ENCODE measurements around the gene HS3ST3A1. TPM values are rescaled to one million over a fixed set of nuclear protein-coding genes. Genes with fewer than 3 reads are reported as not detected.

Gene HS3ST3A1
- not detected for polyA plus RNA-seq (2012; ENCODE audit: low read depth, missing spikeins)

DNA sequence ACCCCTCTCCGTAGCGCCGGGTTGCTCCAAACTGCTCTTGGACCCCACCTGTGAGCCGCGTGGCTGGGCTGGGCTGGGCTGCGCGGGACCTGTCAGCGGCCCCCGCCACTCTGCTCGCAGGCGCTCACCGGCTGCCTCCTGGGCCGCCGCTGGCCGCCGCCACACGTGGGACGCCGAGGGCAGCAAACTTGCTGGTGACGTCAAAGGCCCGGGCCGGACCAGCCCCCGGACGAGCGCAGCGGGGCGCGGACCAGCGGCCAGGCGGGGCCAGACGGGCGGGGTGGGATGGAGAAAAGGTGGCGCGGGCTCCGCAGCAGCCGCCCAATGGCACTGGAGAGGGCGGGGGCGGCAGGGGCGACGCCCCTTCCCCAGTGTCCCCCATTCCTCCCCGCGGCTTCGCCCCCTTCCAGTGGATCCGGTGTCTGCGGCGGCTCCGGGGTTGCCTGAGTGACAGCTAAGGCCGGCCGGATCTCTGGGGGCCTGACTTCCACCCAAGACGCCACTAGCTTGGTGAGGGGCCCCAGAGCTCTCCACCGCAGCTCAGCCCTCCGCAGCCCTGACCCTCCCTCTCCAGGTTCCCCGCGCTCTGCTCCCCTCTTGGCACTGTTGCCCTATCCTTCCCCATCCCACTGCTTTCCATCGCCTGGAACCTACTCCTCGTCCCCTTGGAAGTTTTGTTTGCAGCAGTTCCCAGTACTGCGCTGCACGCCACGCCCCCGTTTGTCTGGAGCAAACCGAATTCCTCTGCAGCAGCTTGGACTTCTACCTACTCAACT is at the start of gene HS3ST3A1:
TSS of gene HS3ST3A1 (minus strand) at position 154 of the 776 bp plus-strand sequence. CDS start 800 bp downstream, outside the sequence.
- TF ChIP-seq POU2F2 (IDR thresholded peaks at IDR 0.05; ENCODE audit: low read depth, low read length) (no peak), POLR2A (IDR thresholded peaks at IDR 0.05; ENCODE audit: low read depth, low read length) (no peak), PAX5 (IDR thresholded peaks at IDR 0.05; ENCODE audit: insufficient read depth, low read length, severe bottlenecking) (no peak), POLR2AphosphoS5 (IDR thresholded peaks at IDR 0.05; ENCODE audit: low read depth, low read length) (no peak), SPI1 (IDR thresholded peaks at IDR 0.05; ENCODE audit: low read depth, low read length) (no peak), TAF1 (IDR thresholded peaks at IDR 0.05; ENCODE audit: low read depth, low read length) (no peak)
- FAIRE-seq (no peak), DNase-seq (ENCODE audit: insufficient read length, low spot score) (peak; percentile 8)

- DNase-seq (ENCODE audit: insufficient read length, low spot score), result no peak
- TF ChIP-seq TAF1 (IDR thresholded peaks at IDR 0.05; ENCODE audit: low read depth, low read length) (no peak), SPI1 (IDR thresholded peaks at IDR 0.05; ENCODE audit: low read depth, low read length) (no peak), POLR2A (IDR thresholded peaks at IDR 0.05; ENCODE audit: low read depth, low read length) (no peak), POU2F2 (IDR thresholded peaks at IDR 0.05; ENCODE audit: low read depth, low read length) (no peak), POLR2AphosphoS5 (IDR thresholded peaks at IDR 0.05; ENCODE audit: low read depth, low read length) (no peak), PAX5 (IDR thresholded peaks at IDR 0.05; ENCODE audit: insufficient read depth, low read length, severe bottlenecking) (no peak)
- FAIRE-seq, result no peak
These were observed 48.5 kb upstream of the HS3ST3A1 start for GRCh38 chr17:13650096-13650675.

GRCh38 chr17:13647543-13648021 is 45.9 kb upstream of the HS3ST3A1 start:
- no peak for DNase-seq (ENCODE audit: insufficient read length, low spot score)
- no peak for FAIRE-seq
- TF ChIP-seq TAF1 (IDR thresholded peaks at IDR 0.05; ENCODE audit: low read depth, low read length) (no peak), PAX5 (IDR thresholded peaks at IDR 0.05; ENCODE audit: insufficient read depth, low read length, severe bottlenecking) (no peak), SPI1 (IDR thresholded peaks at IDR 0.05; ENCODE audit: low read depth, low read length) (no peak)

- FAIRE-seq (no peak), DNase-seq (ENCODE audit: insufficient read length, low spot score) (no peak)
- TF ChIP-seq SPI1 (IDR thresholded peaks at IDR 0.05; ENCODE audit: low read depth, low read length), result no peak
- no peak for TF ChIP-seq PAX5 (IDR thresholded peaks at IDR 0.05; ENCODE audit: insufficient read depth, low read length, severe bottlenecking)
- TF ChIP-seq POLR2AphosphoS5 (IDR thresholded peaks at IDR 0.05; ENCODE audit: low read depth, low read length), result no peak
- no peak for TF ChIP-seq POU2F2 (IDR thresholded peaks at IDR 0.05; ENCODE audit: low read depth, low read length)
- no peak for TF ChIP-seq TAF1 (IDR thresholded peaks at IDR 0.05; ENCODE audit: low read depth, low read length)
These were observed 45.3 kb upstream of the HS3ST3A1 start for GRCh38 chr17:13646969-13647542.

DNA sequence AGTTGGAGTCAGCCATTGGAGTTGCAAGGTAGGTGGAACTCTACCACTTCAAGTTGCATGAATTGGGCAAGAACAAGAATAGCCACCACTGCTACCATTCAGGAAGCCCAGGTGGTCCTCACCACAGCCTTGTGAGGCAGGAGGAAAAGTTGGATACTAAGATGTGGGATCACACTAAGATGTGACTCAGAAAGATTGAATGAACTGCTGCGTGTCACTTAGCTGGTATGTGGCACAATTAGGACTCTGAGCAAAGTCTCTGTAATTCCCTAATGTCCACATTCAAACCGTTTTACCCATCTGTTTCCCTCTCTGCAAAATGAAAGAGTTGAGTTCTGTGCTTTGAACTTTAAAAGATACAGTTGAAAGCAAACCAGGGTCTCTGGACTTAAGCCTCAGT is 44.7 kb upstream of the HS3ST3A1 start:
- TF ChIP-seq TAF1 (IDR thresholded peaks at IDR 0.05; ENCODE audit: low read depth, low read length) (no peak), PAX5 (IDR thresholded peaks at IDR 0.05; ENCODE audit: insufficient read depth, low read length, severe bottlenecking) (no peak), SPI1 (IDR thresholded peaks at IDR 0.05; ENCODE audit: low read depth, low read length) (no peak), POLR2AphosphoS5 (IDR thresholded peaks at IDR 0.05; ENCODE audit: low read depth, low read length) (no peak)
- DNase-seq (ENCODE audit: insufficient read length, low spot score), result no peak
- no peak for FAIRE-seq

DNA sequence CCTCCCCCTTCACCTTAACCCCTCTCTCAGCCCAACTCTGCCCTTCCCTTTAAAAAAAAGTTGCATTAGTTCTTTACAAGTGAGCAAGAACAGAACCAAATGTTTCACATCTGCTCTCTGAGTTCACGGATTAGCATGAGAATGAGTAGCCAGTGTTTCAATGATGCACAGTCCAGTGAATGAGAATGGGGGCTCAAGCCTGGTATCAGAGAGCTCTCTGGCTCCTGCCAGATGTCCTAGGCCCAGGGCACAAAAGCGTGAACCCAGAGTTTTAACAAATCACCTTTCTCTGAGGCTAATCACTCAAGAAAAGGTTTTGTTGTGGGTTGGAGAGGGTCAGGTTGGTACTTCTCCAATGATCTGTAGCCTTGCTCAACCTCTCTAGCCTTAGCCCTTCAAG is 41.5 kb upstream of the HS3ST3A1 start:
- no peak for FAIRE-seq
- TF ChIP-seq POLR2A (IDR thresholded peaks at IDR 0.05; ENCODE audit: low read depth, low read length) (no peak), SPI1 (IDR thresholded peaks at IDR 0.05; ENCODE audit: low read depth, low read length) (no peak), POLR2AphosphoS5 (IDR thresholded peaks at IDR 0.05; ENCODE audit: low read depth, low read length) (no peak), TAF1 (IDR thresholded peaks at IDR 0.05; ENCODE audit: low read depth, low read length) (no peak), POU2F2 (IDR thresholded peaks at IDR 0.05; ENCODE audit: low read depth, low read length) (no peak), PAX5 (IDR thresholded peaks at IDR 0.05; ENCODE audit: insufficient read depth, low read length, severe bottlenecking) (no peak)
- DNase-seq (ENCODE audit: insufficient read length, low spot score), result no peak

- no peak for FAIRE-seq
- TF ChIP-seq PAX5 (IDR thresholded peaks at IDR 0.05; ENCODE audit: insufficient read depth, low read length, severe bottlenecking), result no peak
- TF ChIP-seq SPI1 (IDR thresholded peaks at IDR 0.05; ENCODE audit: low read depth, low read length), result no peak
- no peak for TF ChIP-seq POLR2AphosphoS5 (IDR thresholded peaks at IDR 0.05; ENCODE audit: low read depth, low read length)
- TF ChIP-seq TAF1 (IDR thresholded peaks at IDR 0.05; ENCODE audit: low read depth, low read length), result no peak
- no peak for TF ChIP-seq POU2F2 (IDR thresholded peaks at IDR 0.05; ENCODE audit: low read depth, low read length)
- no peak for TF ChIP-seq POLR2A (IDR thresholded peaks at IDR 0.05; ENCODE audit: low read depth, low read length)
These were observed 40.5 kb upstream of the HS3ST3A1 start for GRCh38 chr17:13642188-13642587.

DNA sequence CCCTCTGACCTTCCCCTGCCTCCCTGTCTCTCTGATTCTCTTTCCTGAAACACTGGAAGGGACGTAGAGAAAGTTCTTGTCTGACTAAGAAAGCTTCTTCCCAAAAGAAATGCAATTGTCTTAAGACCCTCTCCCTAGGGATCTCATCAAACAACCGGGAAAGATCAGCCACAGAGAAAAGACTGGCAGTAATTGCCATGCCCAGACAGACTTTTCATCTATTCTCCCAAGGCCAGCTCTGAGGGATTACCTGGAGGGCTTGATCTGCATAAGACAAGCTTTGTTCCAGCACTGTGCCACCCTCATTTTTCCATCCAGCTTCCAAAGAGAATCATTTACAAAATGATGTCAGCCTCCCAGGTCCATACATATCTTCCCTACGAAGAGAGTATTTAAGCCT is 38.8 kb upstream of the HS3ST3A1 start:
- FAIRE-seq (no peak), DNase-seq (ENCODE audit: insufficient read length, low spot score) (no peak)
- TF ChIP-seq TAF1 (IDR thresholded peaks at IDR 0.05; ENCODE audit: low read depth, low read length) (no peak), POLR2A (IDR thresholded peaks at IDR 0.05; ENCODE audit: low read depth, low read length) (no peak), SPI1 (IDR thresholded peaks at IDR 0.05; ENCODE audit: low read depth, low read length) (no peak), POU2F2 (IDR thresholded peaks at IDR 0.05; ENCODE audit: low read depth, low read length) (no peak), PAX5 (IDR thresholded peaks at IDR 0.05; ENCODE audit: insufficient read depth, low read length, severe bottlenecking) (no peak), POLR2AphosphoS5 (IDR thresholded peaks at IDR 0.05; ENCODE audit: low read depth, low read length) (no peak)

More at GRCh38 chr17:13642188-13642587, 40.5 kb upstream of the HS3ST3A1 start:
- DNase-seq (ENCODE audit: insufficient read length, low spot score), result no peak

DNA sequence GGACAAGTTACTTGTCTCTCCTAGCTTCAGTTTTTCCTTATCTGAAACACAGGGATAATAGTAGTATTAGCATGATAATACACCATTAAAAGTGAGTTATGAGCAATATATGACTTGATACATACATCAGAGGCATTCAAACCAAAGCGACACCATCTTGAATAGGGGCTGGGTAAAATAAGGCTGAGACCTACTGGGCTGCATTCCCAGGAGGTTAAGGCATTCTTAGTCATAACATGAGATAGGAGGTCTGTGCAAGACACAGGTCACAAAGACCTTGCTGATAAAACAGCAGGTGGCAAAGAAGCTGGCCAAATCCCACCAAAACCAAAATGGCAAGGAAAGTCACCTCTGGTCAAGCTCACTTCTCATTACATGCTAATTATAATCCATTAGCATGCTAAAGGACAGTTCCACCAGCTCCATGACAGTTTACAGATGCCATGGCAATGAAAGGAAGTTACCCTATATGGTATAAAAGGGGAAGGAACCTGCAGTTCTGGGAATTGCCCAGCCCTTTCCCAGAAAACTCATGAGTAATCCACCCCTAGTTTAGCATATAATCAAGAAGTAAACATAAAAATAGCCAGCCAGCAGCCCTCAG is 37.2 kb upstream of the HS3ST3A1 start:
- FAIRE-seq (no peak), DNase-seq (ENCODE audit: insufficient read length, low spot score) (no peak)
- no peak for TF ChIP-seq PAX5 (IDR thresholded peaks at IDR 0.05; ENCODE audit: insufficient read depth, low read length, severe bottlenecking)
- TF ChIP-seq SPI1 (IDR thresholded peaks at IDR 0.05; ENCODE audit: low read depth, low read length), result no peak
- TF ChIP-seq POLR2AphosphoS5 (IDR thresholded peaks at IDR 0.05; ENCODE audit: low read depth, low read length), result no peak
- TF ChIP-seq POU2F2 (IDR thresholded peaks at IDR 0.05; ENCODE audit: low read depth, low read length), result no peak
- TF ChIP-seq POLR2A (IDR thresholded peaks at IDR 0.05; ENCODE audit: low read depth, low read length), result no peak
- TF ChIP-seq TAF1 (IDR thresholded peaks at IDR 0.05; ENCODE audit: low read depth, low read length), result no peak

All from GM12891 (cell line).